Caki2 (cell line): ENCODE results near the gene OCA2. TPM values are rescaled to one million over a fixed set of nuclear protein-coding genes. Genes with fewer than 3 reads are reported as not detected.
"Not testable (repeated sequence)": the region's sequence is repeated elsewhere in the genome, so short reads cannot be mapped to it uniquely, and the experiment has no call there.

Source experiments
- DNase-seq: peaks from one replicate; pipeline ENCODE4 v3.0.0-alpha.2; 2015; ENCODE audit warnings: low read depth
- in situ Hi-C: cut with HindIII; loops from 2 replicates; pipeline ENCODE4 v1.10.0; 2016; ENCODE audit warnings: low sequenced_read_pairs, low pct_unique_long_range_greater_than_20kb, mixed read lengths
- total RNA-seq: library from RNA; depleted of rRNA; stranded (reverse); fragments of >200 nt; shearing (Covaris generic); gene quantifications from 2 replicates; pipeline ENCODE4 v1.2.3, GENCODE V29; 2014; ENCODE audit warnings: low replicate concordance

The OCA2 gene
- total RNA-seq, 1 experiment from 2014 or later: 1.5 TPM

DNA sequence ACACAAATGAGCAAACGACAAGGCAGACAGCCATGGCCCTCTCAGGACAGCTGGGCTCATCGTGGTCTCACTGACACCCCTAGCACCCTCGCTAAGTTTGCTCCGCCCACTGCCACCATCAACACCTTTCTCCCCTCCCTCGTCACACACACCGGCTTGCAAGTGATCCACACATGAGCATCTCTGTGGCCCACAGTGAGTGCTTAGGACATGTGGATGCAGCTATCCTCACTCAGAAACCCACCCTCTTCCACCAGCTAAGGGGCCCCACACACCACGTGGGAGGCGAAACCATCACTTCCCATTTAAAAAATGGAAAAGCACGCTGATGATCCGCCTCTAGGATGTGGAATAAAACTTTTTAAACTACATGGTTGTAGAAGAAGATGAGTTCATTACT is 105.6 kb downstream of the OCA2 start:
- DNase-seq: no peak
- in situ Hi-C loops: no loop called here

DNA sequence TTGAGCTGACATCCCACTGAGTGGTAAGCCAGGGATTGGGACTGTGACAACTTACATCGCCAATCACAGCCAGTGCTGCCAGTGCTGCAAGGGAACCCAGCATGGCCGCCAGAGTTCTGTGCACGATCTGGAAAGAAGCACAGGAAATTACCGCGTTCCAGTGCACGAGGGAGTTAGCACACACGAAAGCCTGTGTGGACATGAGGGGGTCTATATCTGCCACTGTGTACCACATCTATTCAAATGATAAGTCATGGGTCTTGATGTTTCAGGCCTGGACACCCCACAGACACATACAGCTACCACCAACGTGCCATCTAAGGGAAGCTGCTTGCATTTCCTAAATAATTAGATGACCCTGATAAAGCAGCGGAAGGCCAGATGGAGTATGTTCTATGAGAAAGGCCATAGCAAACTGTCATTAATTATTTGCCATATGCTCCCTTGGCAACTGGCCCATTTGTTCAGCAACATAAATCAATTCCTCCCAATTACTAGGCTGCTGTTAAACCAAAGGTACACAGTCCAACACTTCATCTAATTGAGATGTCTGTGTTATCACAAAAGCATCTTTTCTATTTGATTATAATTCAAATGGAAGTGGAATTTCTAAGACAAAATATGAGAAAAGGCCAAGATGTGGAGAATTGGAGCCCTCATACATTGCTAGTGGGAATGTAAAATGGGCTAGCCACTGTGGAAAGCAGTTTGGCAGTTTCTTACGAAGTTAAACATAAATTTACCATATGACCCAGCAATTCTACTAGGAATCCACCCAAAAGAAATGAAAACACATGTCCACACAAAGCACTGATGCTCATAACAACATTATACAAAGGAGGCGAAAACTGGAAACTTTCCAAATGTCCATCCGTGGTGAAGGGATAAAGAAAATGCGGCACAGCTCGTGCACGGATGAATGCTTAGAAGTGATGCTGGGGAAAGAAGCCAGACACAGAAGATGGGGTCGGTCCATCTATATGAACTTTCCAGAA is 108.3 kb downstream of the OCA2 start:
- DNase-seq: no peak
- in situ Hi-C loops: no loop called here

DNA sequence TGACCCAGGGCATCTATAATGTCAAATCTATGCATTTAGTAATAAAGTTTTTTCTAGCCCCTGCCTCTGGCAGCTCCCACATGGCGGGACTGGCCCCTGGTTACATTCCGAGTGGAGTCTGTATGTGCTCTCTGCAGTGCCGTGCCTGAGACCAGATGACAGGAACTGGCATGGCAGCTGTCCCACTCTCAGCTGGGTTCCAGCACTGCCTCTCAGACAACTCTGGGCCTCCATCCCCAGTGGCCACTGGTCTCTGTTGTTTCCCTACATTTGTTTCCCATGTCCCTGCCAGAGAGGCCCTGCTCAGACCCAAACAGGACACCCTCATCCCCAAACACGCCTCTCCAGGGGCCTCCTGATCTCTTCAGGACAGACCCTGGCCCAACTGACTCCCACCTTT is 109.3 kb downstream of the OCA2 start:
- no peak for DNase-seq
- in situ Hi-C loops: no loop called here

DNA sequence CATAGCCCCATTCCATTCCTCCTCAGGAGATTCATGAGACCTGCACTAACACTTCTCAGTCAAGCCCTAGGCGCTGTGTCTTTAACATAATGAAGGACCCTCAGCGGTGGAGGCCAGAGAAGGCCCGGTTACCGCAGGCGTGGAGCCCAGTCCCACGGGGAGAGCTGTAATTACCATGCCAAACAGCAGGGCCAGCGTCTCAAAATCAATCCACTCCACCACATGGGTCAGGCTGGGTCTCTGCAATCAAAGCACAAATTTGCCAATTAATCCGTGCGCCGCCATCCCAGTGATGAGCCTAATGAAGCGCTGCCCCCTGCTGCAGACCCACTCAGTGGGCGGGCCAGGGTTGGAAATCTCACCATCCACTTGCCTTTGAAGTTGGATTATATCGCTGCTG is 109.7 kb downstream of the OCA2 start:
- in situ Hi-C loops: no loop called here

DNA sequence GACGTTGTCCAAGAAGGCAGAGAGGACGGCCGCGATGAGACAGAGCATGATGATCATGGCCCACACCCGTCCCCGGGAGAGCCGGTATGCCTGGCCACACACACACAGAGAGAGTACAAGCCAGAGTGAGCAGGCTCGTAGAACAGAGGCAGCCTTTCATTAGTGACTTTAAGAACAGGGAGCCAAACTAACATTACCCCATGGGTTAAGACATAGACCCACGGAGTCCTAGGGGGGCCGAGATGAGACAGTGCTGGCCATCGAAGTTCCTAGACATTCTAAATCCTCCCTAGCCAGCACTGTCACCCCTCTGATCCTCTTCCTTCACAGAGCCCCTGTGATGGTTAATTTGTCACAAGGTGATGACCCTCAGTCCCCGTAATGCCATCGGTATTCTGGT is 114.0 kb downstream of the OCA2 start:
- in situ Hi-C loops: no loop called here
- no peak for DNase-seq

More for the DNA sequence above, 109.7 kb downstream of the OCA2 start:
- no peak for DNase-seq

DNA sequence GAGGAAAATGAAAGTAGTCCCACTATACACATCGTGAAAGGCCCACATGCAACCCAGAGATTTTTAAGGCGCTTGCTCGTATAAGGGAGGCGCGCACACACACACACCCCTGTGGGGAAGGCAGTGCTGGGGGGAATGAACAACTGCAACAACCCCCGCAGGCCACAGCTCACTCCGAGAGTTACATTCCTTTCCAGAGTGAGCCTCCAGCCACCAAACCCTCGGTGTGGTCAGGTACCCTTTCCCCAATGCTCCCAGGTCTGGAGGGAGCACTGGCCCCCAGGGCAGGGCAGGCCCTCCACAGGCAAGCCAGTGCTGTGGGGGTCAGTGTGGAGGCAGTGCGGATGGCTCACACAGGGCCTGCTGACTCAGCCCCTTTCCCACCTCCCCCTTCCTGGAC is 115.6 kb downstream of the OCA2 start:
- no peak for DNase-seq
- in situ Hi-C loops: no loop called here

DNA sequence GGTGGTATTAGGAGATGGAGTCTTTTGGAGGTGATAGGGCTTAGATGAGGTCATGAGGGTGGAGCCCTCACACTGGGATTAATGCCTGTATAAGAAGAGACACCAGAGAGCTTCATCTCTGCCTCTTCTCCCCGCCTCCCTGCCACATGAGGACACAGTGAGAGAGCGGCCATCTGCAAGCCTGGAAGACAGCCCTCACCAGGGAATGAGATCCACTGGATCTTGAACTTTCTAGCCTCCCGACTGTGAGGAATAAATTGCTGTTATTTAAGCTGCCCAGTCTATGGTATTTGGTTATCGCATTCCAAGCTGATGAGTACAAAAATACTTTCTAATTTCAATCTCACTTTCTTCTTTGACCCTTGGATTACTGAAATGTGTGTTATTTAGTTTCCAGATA is 121.4 kb downstream of the OCA2 start:
- no peak for DNase-seq
- in situ Hi-C loops: no loop called here

DNA sequence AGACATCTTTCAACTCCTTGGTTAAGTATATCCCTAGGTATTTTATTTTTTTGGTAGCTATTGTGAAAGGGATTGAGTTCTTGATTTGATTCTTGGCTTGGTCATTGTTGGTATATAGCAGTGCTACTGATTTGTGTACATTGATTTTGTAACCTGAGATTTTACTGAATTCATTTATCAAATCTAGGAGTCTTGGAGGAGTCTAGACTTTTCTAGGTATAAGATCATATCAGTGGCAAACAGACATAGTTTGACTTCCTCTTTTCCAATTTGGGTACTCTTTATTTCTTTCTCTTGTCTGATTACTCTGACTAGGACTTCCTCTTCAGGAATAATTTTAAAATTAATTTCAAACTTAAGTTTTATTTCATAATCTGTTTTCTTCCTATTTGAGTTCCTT is 125.2 kb downstream of the OCA2 start:
- no peak for DNase-seq
- in situ Hi-C loops: no loop called here

DNA sequence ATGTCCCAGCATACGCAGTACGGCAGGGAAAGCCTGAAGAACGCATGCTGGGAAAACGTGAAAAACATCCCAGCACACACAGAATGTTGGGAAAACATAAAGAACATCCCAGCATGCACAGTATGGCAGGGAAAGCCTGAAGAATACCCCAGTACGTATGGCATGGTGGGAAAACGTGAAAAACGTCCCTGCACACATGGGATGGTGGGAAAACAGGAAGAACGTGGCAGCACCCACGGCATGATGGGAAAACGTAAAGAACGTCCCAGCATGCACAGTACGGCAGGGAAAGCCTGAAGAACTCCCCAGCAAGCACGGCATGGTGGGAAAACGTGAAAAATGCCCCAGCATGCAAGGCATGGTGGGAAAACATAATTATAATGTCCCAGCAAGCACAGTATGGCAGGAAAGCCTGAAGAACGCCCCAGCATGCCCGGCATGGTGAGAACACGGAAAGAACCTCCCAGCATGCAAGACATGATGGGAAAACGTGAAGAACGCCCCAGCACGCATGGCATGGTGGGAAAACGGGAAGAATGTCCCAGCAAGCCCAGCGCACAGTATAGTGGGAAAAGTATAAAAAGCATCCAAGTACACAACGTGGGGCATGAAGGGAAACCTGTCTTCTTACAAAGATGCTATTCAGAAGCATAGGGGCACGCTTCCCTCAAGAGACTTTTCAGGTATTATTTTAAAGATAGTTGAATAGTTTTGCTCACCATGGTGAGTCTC is 128.3 kb downstream of the OCA2 start:
- no peak for DNase-seq
- in situ Hi-C loops: no loop called here

DNA sequence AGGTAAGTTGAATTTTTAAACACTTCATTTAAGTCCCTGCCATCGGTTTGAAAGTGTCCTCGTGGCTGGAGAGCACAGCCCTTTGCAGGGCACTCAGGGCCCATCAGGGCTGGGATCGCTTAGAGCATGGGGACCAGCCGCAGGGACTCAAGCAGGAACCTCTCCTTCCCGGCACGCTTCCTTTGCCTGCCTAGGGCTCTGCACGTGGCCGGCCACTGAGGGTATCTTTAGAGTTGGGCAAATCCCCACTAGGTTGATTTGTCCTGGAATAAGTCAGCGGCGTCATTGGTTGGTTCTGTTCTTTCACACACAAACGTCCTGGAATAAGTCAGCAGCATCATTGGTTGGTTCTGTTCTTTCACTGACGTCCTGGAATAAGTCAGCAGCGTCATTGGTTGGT is 131.6 kb downstream of the OCA2 start:
- in situ Hi-C loops: no loop called here
- no peak for DNase-seq

DNA sequence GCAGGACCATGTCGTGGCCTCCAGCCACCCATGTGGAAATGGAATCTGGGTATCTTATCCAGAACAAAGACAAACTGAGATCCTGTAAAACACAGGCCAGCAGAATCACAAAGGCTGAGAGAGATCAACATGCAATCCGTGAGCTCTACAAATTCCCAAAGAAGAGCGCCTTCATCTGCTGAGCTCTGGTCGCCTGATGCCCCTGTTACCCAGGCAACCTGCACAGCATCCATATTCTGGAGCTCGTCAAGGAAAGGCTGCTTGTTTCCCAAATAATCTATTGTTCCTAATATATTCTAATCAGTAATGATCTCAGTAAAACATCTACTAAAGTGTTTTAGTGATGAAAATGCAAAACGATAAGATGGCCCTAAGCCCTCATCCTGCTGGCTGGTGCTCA is 133.6 kb downstream of the OCA2 start:
- no peak for DNase-seq
- in situ Hi-C loops: no loop called here

DNA sequence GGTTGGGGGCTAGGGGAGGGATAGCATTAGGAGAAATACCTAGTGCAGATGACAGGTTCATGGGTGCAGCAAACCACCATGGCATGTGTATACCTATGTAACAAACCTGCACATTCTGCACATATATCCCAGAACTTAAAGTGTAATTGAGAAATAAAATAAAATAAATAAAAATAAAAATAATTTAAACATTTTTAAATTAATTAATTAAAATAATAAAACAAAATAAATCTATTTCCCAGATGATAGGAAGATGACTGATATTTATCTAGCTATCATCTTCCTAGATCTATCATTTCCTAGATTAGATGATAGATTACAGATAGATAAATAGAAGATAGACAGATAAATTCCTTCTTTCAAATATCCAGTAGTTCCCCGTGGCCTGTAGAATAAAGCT is 137.3 kb downstream of the OCA2 start:
- in situ Hi-C loops: no loop called here
- DNase-seq: no peak

DNA sequence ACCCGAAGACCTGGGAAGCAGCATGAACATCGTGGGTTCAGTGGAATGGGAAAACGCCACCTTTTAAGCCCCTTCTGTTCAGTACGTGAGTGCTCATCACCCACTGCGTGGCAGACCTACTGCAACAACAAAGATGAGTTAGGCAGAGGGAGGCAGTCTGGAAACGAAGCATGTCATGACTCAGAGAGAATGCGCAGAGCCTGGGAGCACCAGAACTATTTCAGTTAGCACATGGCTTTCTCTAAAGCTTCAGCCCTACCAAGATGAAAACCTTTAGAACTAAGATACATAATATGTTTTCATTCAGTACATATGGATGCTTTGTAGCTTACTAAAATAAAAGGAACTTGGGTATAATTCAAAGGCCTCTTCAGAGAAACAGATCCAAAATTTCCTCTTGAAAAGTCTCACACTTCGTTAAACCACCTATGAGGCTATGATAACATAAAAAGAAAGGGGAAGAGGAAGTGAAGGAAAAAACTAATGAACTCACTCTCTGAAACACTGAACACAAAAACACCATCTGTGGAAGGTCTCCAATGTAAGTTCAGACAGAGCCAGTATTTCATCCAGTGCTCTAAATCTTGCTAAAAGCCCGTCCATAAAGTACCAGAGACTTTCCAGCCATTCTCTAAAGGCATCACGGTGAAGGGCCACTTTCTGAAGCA is 140.1 kb downstream of the OCA2 start:
- DNase-seq: no peak
- in situ Hi-C loops: no loop called here

DNA sequence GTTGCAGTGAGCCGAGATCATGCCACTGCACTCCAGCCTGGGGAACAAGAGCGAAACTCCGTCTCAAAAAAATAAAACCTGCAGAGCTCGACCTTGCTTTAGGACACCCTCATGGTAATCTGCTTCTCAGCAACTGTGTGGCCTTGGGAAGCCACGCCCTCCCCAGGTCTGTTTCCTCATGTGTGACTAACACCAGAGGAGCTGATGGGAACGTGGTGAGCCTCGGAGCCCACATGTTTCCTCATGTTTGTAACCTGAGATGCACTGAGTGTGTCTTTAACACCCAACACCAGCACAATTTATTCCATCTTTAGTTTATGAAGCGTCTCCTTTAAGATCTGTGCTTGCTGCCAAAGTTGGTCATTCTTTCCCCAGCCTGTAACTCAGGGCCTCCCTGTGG is 142.8 kb downstream of the OCA2 start:
- in situ Hi-C loops: no loop called here
- no peak for DNase-seq

DNA sequence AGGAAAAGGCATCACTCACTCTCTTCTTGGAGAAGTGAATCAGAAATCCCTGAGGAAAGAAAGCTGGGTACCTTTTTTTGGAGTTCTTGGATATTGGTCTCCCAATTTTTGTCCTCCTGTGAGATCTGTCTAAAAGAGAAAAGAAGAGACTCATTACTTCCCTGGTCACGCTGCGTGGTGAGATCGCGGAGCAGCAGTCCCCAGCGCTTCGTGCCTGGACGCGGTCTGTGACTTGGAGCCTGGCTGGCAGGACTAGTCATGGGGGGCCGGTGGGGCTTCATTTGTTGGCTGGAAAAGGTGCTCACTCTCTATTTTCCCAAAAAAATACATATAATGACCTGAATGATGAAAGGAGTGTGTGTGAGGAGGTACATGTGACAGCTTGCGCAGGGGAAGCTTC is 144.0 kb downstream of the OCA2 start:
- in situ Hi-C loops: no loop called here
- no peak for DNase-seq

DNA sequence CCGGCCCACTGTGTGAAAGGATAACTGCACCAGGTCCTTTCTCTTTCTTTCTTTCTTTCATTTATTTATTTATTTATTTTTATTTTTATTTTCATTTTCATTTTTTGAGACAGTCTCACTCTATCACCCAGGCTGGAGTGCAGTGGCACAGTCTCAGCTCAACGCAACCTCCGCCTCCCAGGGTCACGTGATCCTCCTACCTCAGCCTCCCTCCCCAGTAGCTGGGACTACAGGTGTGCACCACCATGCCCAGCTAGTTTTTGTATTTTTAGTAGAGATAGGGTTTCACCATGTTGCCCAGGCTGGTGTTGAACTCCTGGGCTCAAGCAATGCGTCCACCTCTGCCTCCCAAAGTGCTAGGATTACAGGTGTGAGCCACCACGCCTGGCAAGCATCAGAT is 146.5 kb downstream of the OCA2 start:
- DNase-seq, in situ Hi-C loops: not testable (repeated sequence)

DNA sequence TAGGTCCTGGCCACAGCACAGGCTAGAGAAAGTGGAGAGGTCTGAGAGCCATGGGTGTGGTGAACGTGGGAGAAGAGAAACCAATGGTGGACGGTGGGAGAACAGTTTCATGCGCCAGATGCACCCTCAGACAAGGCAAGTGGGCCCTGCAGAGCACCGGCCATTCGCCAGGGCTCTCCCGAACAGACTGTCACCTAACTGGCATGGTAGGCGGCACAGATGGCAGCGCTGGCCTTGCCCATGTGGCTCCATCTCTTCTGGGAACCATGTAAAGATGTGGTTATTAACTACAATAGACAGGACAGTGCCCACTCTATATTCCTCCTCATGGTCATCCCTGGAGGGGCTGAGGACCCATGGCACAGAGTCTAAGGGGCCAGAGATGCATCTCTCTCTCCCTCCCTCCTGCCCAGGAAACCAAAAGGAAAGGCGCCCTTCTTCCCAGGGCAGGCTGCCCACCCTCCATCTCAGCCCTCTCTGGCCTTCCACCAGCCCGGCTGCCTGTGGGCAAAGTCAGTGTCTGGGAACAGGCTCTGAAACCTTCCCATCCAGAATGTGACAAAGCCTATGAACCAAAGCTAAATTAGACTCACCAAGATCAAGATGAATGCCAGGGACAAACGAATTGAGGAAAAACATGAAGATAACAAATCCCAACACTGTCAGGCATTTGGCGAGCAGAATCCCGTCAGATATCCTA is 147.8 kb downstream of the OCA2 start:
- DNase-seq: no peak
- in situ Hi-C loops: no loop called here

DNA sequence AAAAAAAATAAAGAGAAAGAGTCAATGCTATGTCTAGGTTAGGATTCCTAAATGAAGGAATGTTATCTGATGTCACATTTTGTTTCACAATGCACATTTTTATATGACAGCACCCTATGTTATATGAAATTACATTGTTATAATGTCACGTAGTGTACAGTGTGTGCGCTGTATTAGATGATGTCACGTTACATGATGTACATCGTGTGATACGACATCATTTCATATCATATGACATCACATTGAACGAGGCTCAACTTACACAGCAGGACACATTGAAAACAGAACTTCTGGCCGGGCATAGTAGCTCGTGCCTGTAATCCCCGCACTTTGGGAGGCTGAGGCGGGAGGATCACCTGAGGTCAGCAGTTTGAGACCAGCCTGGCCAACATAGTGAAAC is 150.0 kb downstream of the OCA2 start:
- in situ Hi-C loops: no loop called here
- no peak for DNase-seq
